ENCODE data around the gene CRIP2.

Gene CRIP2

DNA sequence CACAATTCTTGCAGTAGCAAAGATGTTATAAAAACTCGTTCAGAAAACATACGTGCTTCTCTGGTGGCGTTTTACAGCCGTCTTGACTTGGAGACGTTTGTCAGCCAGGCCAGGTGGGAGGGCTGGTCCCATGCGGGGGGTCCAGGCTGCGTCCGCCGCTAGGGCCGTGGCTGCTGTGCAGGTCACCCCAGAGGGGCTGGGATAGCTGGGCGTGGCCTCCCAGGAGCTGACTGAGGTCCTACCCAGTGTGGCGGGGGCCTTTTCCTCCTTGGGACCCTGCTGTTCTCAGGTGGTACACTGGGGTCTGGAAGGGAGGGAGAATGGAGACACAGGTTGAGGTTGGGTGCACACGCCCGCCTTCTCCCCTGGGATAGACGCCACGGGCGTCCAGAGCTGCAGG, 29.8 kb upstream of the CRIP2 start:
- DNase-seq (ENCODE audit: low read depth in 2 of 2) = no peak

DNA sequence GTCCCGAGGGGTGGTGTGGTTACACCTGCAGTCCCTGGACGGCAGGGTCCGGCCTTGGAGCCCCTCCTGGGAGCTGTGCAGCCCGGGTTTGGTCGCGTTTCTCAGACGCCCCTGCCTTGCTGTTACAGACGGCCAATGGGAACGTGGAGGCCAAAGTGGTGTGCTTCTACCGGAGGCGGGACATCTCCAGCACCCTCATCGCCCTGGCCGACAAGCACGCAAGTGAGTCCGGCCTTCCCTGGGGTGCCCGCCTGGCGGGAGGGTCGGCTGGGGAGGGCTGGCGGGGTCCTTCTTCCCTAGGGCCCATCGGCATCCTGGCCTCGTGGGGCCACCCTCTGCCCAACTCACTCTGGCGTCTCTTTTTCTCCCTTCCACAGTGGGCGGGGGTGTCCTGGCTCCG, 29.3 kb upstream of the CRIP2 start:
- no peak for DNase-seq (ENCODE audit: low read depth in 2 of 2)

DNA sequence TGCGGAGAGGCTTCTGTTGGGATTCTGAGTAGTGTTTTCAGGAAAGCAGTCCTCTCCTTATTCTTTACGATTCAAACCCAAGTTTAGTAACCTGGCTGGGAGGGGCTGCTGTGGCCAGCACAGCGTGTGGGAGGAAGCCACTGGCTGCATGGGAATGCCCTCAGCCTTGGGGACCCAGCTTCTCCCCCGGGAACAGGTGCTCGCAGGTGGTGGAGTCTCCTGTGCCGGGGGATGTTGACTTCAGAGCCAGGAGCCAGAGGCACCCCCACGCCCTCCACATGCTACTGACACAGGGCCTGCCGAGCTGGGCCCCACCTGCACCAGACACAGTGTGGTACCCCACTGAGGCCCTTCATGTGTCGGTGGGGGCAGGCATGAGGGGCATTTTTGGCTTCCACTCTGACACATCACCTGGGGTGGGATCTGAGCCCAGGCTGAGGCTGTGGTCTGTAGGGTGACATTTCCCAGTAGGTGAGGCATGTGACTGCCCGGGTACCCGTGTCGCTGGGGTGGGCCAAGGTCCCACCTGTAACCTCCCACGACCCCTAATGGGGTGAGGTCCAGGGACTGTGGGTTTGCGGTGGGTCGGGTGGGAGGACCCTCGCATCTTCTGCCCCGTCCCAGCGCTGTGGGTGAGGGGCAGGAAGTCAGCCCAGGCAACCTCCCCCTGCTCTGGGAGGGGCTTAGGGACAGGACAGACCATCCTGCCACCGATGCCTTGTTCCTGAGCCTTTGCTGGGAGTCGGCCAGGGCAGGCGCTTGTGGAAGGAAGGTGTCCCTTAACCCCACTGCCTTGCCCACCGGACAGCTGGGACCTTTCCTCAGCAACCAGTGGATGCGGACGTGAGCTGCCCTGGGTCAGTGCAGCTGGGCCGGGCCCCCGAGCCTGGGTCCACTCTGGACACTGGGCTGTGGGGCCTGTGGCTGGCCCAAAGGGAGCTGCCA, 28.4 kb upstream of the CRIP2 start:
- DNase-seq (ENCODE audit: low read depth in 2 of 2) = no peak

DNA sequence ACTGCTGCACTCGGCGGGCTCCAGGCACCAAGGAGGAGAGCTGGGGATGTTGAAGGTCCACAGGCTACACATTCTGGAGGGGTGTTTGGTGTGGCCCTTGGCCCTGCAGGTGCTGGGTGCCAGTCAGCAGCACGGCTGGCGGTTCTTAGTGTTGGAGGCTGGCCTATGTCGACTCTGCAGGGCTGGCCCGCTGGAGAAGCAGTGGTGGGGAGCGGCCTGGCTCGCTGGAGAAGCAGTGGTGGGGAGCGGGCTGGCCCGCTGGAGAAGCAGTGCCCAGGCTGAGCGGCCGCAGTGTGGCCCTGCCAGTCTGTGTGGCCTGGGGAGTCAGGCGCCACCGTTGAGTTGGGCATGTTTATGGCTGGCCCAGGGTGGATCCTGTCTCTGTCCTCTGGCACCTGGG, 27.6 kb upstream of the CRIP2 start:
- DNase-seq (ENCODE audit: low read depth in 2 of 2) = no peak

DNA sequence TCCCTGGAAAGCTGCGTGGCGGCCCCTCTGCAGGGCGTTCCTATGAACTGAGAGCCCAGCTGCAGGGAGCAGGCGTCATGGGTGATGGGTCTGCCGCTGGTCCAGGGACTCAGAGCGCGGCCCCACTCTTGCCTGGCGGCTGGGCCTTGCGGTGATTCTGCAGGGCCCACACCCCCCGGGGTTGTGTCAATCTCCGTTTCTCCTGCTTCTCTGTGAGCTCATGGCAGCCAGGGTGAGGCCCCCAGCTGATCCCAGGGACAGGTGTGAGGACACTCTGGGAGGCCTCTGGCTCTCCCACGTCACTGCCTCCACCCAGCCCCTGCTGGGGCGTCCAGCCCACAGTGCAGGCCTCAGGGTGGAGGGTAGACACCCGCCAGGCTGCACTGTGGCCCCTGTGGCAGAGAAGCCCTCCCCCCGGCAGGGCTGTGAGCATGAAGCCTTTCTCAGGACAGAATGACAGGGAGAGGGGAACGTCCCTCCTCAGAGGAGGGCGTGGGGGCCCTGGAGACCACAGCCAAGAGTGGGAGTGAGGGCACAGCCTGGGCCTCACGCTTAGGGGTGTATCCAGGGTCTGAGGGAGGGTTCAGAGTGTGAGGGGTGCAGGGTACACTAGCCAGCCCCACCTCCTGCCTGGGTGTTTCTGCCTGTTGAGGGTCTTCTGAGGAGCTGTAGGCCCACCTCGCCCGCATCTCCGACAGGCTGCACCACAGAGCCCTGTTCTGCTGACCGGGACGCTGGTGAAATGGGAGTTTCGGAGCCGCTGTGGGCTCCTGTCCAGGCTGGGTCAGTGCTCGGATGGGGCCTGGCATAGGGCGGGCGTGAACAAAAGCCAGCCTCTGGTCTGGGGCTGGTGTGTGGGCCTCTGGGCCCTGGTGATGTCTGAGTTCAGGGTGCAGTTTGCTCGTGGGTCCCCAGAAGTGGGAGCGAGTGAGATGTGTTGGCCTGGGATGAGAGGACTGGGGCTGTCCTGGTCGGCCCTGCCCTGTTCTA, 26.7 kb upstream of the CRIP2 start:
- no peak for DNase-seq (ENCODE audit: low read depth in 2 of 2)

DNA sequence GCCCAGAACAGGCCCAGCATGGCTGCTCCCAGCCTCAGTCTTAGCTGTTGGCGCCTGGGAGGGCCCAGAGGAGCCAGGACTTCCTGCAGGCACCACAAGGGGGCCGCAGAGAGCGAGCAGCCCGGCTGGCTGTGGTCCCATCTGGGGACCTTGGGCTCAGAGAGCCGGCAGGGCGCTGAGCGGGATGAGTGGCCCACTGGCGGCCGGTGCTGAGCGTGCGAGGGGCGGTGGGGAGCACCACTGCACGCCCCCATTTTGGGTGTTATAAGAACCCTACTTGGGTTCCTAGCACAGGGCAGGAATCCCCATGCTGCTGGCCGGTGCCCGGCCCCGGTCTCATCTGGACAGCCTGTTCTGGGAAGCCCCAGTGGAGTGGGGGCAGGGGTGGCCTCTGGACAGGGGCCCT, 25.9 kb upstream of the CRIP2 start:
- DNase-seq (ENCODE audit: low read depth in 2 of 2) = peak; percentile 29 to 53

DNA sequence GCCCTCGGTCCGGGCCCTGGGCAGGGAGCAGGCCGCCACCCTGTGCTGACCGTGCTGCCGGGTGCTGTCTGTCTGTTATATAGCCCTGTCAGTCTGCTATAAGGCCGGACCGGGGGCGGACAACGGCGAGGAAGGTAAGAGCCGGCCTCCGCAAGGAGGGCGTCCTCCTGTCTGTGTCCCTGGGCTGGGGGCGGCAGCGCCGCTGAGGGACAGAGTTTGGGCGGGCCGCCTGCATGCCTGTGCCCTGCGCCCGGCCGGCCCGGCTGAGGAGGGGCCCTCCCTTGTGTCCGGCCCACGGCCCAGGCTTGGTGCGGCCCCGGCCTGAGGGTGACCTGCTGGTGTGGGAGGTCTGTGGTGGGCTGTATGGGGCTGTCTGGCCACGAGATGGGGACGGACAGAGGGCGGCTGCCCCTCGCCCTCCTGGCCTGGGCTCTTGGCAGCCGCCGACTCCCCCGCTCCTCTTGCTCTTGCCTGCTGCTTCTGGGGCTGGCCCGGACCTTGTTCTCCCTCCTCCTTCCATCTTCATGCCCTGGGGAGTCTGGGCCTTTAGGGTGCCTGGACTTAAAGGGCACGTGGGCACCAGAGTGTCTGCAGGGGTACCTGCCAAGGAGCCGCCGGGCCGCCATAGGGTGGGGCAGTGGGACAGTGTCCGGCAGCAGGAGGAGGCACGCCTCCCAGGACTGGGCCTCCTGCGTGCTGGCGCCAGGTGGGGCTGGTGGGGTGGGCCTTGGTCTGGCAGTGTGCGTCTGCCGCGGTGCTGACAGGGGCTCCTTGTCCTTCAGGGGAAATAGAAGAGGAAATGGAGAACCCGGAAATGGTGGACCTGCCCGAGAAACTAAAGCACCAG, 25.1 kb upstream of the CRIP2 start:
- no peak for DNase-seq (ENCODE audit: low read depth in 2 of 2)

DNA sequence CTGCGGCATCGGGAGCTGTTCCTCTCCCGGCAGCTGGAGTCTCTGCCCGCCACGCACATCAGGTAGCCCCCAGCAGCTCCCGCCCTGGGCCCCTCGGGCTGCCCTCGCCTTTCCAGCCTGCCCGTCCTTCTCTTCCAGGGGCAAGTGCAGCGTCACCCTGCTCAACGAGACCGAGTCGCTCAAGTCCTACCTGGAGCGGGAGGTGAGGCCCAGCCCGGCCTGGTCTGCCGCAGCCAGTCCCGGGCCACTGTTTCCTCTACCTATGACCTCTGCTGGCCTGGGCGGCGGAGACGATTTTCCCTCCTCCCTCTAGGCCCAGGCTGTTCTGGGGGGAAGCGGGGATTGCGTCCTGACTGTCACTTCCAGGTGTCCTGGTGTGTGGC, 24.5 kb upstream of the CRIP2 start:
- no peak for DNase-seq (ENCODE audit: low read depth in 2 of 2)

DNA sequence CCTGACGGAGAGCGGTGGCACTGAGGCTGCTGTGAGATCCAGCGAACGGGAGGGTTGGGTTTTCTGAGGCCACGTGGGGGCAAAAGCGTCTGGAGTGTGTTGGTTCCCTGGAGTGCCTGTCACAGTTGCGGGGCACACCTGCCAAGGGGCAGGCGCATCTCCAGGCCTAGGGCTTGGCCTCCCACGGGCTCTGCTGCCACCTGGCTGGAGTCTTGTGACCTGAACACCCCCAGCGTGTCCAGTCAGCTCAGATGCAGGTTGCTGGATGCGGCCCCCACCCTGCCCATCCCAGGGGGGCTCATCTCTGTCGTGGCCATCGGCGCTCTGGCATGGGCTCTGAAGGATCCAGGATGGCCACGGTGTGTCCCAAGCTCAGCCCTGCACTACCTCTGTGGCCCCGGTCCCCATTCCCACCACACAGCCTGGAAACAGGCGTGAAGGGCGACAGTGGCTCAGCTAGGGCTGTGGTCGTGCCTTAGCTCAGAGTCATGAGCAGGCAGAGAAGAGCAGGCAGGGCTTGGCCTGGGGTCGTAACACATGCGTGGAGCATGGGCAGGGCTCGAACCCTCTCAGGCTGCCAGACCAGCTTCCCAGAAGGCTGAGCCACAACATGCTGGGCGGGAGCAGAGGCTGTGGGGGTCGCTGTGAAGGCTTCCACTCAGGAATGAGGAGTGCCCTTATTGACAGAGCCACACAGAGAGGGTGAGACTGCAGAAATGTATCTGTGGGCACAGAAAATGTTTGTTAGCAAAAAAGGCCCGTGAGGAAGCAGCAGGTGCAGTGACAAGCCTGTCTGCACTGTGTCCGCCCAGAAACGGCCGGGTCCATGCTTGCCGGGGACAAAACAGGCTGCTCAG, 23.5 kb upstream of the CRIP2 start:
- DNase-seq (ENCODE audit: low read depth in 2 of 2) = no peak

DNA sequence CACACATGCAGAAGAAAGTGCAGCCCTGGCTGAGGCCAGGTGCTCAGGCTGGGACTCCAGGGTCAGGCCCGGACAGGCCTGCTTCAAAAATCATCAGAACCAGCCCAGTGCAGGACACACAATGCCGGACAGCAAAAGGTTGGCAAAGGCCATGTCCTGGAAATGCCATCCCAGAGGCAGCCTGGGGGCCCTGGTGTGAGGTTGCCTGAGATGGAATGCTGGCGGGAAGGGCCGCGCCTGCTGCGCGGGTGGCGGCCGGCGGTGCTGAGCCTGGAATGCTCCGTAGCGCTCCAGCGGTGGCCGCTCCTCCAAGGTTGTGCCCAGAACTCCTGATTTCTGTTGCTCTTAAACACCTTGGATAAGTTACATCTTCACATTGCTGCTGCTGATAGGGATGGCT, 21.7 kb upstream of the CRIP2 start:
- DNase-seq (ENCODE audit: low read depth in 2 of 2) = no peak

DNA sequence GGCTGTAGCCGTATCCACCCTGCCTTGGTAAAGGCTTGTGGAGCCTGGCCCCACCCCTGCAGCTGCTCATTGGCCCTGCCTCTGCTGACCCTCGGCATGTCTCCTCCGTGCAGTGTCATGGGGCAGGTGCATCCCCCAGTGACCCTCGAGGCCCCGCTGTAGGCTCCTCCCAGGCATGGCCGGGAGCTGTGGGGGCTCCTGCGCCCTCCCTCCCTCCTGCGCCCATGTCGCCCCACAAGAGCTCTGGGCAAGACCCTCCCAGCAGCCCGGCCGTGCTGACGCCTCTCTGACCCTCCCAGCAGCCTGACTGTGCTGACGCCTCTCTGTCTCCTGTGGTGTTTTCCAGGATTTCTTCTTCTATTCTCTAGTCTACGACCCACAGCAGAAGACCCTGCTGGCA, 20.8 kb upstream of the CRIP2 start:
- no peak for DNase-seq (ENCODE audit: low read depth in 2 of 2)

DNA sequence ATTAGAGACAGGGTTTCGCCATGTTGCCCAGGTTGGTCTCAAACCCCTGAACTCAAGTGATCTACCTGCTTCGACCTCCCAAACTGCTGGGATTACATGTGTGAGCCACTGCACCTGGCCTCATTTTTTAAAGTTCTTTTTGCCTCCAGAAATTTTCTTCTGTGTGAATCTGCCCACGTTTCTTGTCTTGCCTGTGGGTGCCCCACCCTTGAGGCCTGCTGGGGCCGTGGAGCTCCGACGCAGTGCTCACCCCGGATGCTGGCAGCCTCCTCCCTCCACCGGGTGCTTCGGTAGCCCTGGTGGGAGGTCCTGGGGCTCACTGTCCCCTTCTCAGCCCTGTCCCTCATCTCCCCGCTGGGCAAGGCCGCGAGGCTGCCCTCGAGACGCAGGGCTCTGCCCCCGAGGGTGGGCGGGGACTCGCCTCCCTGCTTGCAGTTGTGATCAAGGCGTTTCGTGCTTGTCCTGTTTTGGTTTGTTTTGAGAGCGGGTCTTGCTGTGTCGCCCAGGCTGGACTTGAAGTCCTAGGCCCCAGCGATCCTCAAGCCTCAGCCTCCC, 19.5 kb upstream of the CRIP2 start:
- no peak for DNase-seq (ENCODE audit: low read depth in 2 of 2)

DNA sequence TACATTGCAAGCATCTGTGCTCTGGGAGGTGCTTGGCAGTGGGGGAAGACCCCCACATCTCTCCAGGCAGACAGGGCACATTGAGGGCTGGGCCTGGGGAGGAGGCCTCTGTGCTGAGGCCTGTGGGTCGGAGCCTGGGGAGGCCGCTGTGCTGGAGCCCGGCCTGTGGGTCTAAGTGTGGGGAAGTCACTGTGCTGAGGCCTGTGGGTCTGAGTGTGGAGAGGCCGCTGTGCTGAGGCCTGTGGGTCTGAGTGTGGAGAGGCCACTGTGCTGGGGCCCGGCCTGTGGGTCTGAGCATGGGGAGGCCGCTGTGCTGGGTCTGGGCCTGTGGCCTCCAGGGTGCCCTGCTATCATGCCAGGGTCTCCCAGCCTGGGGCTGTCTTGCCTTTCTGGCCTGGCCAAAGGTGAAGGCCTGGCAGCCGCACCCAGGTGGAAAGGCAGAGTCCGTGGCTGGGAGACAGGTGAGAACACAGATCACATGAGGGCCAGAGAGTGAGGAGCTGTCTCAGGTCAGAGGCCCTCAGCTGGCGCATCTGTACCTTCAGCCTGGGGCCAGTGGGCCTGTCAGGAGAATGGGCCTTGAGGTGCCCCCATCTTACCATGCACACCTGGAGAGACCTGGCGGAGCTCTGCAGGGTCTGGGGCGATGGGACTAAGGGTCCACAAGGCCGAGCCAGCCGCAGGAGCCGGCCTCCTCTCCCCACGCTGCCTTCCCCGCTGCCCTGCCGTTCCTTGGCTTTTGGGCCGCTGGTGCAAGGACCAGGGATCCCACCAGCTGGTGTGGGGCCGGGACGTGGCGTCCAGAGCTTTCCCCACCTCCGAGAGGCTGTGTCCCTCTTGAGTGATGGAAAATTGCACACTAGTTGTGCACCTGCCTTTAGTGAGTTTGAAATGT, 18.6 kb upstream of the CRIP2 start:
- DNase-seq (ENCODE audit: low read depth in 2 of 2) = no peak

DNA sequence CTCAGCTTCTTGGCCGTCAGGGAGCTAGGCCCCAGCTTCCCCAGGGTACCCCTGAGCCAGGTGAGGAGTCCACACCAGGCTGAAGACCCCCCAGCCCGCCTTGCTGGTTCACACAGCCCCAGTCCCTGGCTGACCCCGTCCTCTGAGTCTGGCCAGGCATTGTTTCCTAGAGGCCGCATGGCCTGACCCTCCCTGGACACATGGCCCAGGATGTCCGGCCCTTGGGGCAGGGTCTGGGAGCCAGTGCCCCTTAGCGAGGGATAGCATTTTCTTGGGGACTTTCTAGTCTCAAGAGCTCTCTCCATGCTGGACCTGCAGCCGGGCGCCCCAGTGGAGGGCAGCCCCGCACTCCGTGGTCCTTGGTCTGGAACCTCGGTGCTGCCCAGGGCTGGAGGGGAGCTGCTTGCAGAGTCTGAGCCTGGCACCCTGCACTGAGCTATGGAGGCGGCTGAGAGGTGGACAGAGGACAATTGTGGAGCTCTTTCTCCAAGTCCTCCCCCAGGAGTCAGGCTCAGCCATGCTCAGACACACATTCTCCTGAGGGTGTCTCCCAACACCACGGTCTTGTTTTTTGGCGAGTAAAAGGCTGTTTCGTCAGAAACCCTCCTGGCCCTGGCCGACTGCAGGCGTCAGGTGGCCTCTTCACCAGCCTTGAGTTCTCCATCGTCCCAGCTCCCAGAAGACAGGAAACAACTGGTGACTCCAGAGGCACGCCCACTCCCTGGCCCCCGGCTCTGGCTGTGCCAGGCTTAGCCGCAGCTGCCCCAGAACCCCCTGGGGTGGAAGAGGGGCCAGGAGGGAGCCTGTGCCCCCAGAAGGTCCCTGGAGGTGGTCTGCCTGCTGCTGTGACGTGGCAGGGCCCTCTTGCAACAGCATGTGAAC, 17.6 kb upstream of the CRIP2 start:
- no peak for DNase-seq (ENCODE audit: low read depth in 2 of 2)

DNA sequence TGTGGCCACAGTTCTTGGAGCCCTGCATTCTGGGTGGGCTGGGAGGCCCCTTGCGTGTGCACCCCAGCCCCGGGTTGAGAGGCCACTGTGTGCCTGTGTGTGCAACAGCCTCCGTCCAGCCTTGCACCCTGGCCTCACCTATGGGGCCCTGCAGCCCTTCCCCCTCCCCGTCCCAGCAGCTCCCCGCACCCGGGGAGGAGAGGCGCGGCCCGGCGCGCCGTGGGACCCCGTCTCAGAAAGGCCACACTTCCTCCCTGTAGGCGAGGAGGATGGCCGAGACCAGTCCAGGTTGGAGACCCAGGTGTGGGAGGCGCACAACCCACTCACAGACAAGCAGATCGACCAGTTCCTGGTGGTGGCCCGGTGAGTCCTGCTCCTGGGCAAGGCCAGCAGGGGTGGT, 16.6 kb upstream of the CRIP2 start:
- DNase-seq (ENCODE audit: low read depth in 2 of 2) = no peak

DNA sequence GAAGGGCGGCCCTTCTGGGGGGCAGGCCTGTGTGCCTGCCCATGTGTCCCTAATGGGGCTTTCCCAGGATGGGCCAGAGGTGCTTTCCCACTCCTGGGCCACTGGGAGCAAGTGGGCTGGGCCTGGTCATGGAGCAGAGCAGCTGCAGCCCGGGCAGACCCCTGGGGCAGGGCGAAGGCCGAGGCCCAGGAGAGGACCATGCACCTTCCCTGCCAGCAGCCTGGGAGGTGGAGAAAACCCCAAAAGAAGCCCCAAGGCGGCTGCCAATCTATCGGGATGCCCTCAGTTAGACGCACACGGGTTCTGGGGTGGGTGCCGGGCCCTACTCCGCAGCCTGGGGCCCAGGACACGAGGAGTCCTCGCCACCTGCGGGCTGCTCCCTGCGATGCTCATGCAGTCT, 16.1 kb upstream of the CRIP2 start:
- no peak for DNase-seq (ENCODE audit: low read depth in 2 of 2)

DNA sequence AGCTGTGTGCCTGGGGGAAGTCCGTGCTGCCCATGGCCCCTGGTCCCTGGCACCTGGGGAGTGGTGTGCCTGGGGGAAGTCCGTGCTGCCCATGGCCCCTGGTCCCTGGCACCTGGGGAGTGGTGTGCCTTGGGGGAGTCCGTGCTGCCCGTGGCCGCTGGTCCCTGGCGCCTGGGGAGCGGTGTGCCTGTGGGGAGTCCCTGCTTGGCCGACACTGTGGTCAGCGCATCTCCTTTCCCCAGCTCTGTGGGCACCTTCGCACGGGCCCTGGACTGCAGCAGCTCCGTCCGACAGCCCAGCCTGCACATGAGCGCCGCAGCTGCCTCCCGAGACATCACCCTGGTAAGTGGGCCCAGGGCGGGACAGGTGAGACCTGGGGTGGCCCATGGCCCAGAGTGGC, 14.5 kb upstream of the CRIP2 start:
- no peak for DNase-seq (ENCODE audit: low read depth in 2 of 2)

DNA sequence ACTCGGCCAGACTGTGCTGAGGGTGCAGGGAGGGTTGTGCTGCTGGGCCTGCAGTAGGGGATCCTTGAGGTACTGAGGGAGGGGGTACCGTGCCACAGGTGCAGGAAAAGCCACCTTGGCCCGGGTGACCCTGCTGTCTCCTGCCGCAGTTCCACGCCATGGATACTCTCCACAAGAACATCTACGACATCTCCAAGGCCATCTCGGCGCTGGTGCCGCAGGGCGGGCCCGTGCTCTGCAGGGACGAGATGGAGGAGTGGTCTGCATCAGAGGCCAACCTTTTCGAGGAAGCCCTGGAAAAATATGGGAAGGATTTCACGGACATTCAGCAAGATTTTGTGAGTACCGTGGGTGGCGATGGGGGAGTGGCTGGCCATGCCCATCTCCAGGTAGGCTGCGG, 14.0 kb upstream of the CRIP2 start:
- no peak for DNase-seq (ENCODE audit: low read depth in 2 of 2)
